HFFc6 (cell line): ENCODE data around the gene NDE1. TPM values are rescaled to one million over a fixed set of nuclear protein-coding genes. Genes with fewer than 3 reads are reported as not detected.
A peak's percentile ranks its signal among the peaks of the same experiment; 100 is the strongest.

Experiments
- DNase-seq: peaks from one replicate; pipeline ENCODE4 v3.0.0-alpha.2; 2018
- H3K27ac Mint-ChIP-seq: 2 replicates; pipeline ENCODE4 v1.8.0; 2020; ENCODE audit warnings: mild to moderate bottlenecking, mixed read lengths
- H3K27me3 Mint-ChIP-seq: 2 replicates; pipeline ENCODE4 v1.8.0; 2021; ENCODE audit warnings: mild to moderate bottlenecking, moderate library complexity, mixed read lengths; ENCODE audit not compliant: insufficient read depth
- H3K36me3 Mint-ChIP-seq: 2 replicates; pipeline ENCODE4 v1.8.0; 2021; ENCODE audit warnings: low read depth, mixed read lengths
- H3K4me1 Mint-ChIP-seq: 2 replicates; pipeline ENCODE4 v1.8.0; 2020; ENCODE audit warnings: low read depth, mixed read lengths
- H3K4me3 Mint-ChIP-seq: 2 replicates; pipeline ENCODE4 v1.8.0; 2020; ENCODE audit warnings: mild to moderate bottlenecking, moderate library complexity, mixed read lengths
- H3K9me3 Mint-ChIP-seq: 2 replicates; pipeline ENCODE4 v1.8.0; 2020; ENCODE audit warnings: mild to moderate bottlenecking, mixed read lengths
- total RNA-seq, 6 experiments: library from RNA; stranded (reverse); fragmentation: NEBNext Ultra II Directional; extraction: Animal tissue kit (Norgen Biotek cat#: 25700); gene quantifications; 2 replicates in 1 of 6; 3 replicates in 5 of 6; pipeline ENCODE4 v1.2.3, GENCODE V29; 2021
- TF ChIP-seq, protein P1 (sequence below): fragments of 200-600 bp; sonication (generic); IDR thresholded peaks from 2 replicates; pipeline ENCODE4 v1.5.0; 2021; ENCODE audit warnings: antibody characterized with exemption, mild to moderate bottlenecking

NDE1 gene
- total RNA-seq, 6 experiments from 2014 or later: 40.6 to 61.0 (median 58.2) TPM

DNA sequence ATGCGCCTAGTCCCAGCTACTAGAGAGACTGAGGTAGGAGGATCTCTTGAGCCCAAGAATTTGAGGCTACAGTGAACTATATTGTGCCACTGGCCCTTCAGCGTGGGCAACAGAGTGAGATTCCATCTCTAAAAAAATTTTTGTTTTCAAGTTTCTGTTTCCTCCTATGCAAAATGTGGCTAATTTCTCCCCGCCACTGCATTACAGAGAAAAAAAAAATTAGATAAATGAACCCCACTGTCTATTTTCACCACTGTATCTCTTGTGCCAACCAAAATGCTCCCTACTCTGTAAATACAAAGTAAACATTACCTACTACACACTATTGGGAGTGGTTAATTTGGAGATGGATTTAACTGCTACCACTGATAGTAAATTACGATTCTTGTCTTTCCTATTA is 9.1 kb upstream of the NDE1 start:
- Mint-ChIP-seq H3K36me3 (peaks cover 13% of the 10 kb centered on the region; the same call in 1 of the 2 replicates), H3K27me3 (peaks cover 2% of the 10 kb centered on the region; the same call in 1 of the 2 replicates), H3K4me1 (peaks cover 32% of the 10 kb centered on the region), H3K9me3 (no peaks in the 10 kb centered on the region), H3K4me3 (peak overlapping the region; percentile 92; the same call in 1 of the 2 replicates), H3K27ac (no peak overlapping the region)
- no peak for DNase-seq
- TF ChIP-seq, protein P1, sequence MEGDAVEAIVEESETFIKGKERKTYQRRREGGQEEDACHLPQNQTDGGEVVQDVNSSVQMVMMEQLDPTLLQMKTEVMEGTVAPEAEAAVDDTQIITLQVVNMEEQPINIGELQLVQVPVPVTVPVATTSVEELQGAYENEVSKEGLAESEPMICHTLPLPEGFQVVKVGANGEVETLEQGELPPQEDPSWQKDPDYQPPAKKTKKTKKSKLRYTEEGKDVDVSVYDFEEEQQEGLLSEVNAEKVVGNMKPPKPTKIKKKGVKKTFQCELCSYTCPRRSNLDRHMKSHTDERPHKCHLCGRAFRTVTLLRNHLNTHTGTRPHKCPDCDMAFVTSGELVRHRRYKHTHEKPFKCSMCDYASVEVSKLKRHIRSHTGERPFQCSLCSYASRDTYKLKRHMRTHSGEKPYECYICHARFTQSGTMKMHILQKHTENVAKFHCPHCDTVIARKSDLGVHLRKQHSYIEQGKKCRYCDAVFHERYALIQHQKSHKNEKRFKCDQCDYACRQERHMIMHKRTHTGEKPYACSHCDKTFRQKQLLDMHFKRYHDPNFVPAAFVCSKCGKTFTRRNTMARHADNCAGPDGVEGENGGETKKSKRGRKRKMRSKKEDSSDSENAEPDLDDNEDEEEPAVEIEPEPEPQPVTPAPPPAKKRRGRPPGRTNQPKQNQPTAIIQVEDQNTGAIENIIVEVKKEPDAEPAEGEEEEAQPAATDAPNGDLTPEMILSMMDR: no peak

DNA sequence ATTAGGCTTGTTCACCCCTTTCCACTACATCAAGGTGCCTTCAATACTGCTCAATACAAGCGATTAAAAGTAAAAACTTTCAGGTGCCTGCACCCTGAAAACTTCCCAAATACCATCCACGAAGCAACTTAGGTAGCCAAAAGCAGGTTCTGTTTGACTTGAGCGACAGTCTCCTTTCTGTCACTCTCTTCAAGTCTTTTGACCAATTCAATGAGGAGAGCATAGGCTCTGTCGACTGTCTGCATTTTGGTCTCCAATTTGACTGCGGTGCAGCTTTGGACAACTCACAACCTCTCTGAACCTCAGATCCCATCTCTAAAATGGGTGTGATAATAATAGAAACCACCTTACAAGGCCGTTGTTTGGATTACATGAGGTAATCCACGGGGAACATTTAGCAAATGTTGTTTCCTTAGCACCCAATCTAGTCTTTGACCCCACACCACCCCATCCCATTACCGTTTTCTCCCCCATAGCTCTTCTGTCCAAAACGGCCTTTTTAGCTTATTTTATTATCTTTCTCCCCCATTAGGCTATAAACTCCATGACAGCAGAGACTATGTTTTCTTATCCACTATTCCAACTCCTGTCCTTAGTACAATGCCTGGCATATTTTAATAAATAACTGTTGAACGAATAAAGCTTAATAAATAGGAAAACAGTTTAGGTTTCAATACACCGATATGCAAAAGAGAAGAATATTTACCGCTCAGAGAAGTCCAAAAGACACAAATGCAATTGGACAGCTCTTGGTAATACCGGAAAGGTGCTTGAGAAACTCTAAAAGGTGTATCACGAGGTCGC is 8.1 kb upstream of the NDE1 start:
- peaks cover 2% of the 10 kb centered on the region; the same call in 1 of the 2 replicates for H3K27me3 Mint-ChIP-seq
- TF ChIP-seq, protein P1: no peak
- H3K4me3 Mint-ChIP-seq: peak overlapping the region; percentile 92
- H3K27ac Mint-ChIP-seq: peak overlapping the region; percentile 98
- peaks cover 34% of the 10 kb centered on the region for H3K4me1 Mint-ChIP-seq
- H3K36me3 Mint-ChIP-seq: peaks cover 11% of the 10 kb centered on the region; the same call in 1 of the 2 replicates
- no peak for DNase-seq
- H3K9me3 Mint-ChIP-seq: no peaks in the 10 kb centered on the region

DNA sequence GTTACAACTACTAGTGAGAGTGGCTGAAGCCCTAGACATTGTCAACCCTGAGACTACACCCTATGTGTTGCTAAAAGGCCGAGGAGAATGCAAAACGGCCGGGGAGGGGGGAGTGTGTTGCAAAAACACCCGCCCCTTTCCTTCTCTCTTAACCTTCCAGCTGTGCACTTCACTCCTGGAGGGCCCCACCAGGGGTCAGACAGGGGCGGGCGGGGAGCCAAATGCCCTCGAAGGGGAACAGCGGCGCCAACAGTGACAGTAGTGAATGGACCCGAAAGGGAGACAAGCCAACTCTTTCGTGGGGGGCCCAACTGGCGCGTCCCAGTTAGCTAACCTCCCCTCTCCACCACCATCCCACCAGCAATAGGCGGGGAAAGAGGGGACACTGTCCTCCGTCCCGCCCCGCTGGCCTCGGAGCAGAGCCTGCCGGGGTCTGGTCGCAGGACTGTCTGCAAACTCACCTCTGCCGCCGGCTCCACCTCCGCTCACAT is 7.4 kb upstream of the NDE1 start:
- H3K9me3 Mint-ChIP-seq: no peaks in the 10 kb centered on the region
- H3K27me3 Mint-ChIP-seq: peaks cover 2% of the 10 kb centered on the region; the same call in 1 of the 2 replicates
- peaks cover 41% of the 10 kb centered on the region for H3K4me1 Mint-ChIP-seq
- TF ChIP-seq, protein P1: peak; percentile 67
- H3K27ac Mint-ChIP-seq: peak overlapping the region; percentile 98
- peak overlapping the region; percentile 92 for H3K4me3 Mint-ChIP-seq
- peak; percentile 29 for DNase-seq
- H3K36me3 Mint-ChIP-seq: peaks cover 11% of the 10 kb centered on the region; the same call in 1 of the 2 replicates

DNA sequence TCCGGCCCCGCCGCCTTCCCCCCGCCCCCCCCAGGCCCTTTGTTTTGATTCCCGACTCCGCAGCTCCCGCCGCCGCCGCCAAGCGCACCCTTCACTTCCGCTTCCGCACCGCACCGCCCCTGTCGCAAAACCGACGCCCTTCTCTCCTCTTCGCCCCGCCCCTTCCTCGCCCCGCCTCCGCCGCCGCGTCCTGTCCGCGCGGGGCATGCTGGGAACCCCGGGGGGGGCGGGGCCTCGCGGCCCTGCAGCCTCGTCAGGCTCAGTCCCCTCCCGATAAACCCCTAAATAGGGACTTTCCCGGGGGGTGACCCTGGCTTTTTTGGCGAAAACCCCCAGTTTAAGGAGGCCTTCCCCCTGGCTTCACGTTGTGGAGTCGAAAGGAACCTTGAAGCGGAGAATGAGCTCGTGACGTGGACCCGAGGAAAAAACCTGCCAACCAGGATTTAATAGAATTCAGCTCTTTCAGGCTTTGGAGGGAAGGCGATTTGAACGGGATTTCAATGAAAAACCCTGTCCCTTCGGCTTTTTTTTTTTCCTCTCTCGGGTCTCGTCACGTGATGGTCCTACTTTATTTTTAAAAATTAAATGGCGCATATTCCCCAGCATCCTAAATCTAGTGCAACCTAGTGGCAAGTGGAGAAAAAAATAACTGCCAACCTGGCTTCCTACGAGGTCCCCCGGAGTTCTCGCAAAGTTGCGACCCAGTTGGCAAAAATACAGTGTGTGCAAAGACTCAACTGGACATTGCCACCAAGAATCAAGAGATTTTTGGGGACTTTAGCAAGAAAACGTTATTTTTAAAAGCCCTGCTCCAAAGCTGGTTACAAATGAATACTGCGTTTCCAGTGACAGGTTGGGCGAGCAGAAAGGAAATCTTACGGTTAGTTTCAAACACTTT is 6.7 kb upstream of the NDE1 start, which contains the start of gene MARF1:
Gene MARF1, minus strand, starts transcription at position 107 of the 898 bp plus-strand sequence. CDS start 3,921 bp downstream, outside the sequence.
- peak; percentile 93 for DNase-seq
- peak within 1 kb of the TSS; percentile 98 for H3K27ac Mint-ChIP-seq
- TF ChIP-seq, protein P1: peak; percentile 72

DNA sequence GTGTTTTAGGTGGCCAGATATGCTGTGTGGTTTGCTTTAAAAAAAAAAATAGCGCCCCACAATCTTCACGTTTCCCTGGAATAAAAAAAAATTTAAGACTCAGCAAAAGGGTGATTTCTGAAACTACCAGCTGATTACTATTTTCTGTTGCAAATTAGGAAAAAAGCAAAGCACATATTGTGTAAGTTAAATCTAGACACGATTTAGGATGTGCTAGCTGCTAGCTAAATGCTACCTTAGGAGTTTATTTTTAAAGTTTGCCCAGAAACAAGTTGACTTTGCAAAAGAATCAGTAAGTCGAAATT is 6.1 kb upstream of the NDE1 start:
- Mint-ChIP-seq H3K4me3 (peak overlapping the region; percentile 92), H3K27ac (peak overlapping the region; percentile 98), H3K9me3 (no peaks in the 10 kb centered on the region), H3K36me3 (peaks cover 2% of the 10 kb centered on the region; the same call in 1 of the 2 replicates), H3K4me1 (peaks cover 49% of the 10 kb centered on the region), H3K27me3 (peaks cover 2% of the 10 kb centered on the region; the same call in 1 of the 2 replicates)
- TF ChIP-seq, protein P1: no peak
- DNase-seq: no peak

More for the DNA sequence above, 6.7 kb upstream of the NDE1 start, which contains the start of gene MARF1:
- H3K4me3 Mint-ChIP-seq: peak within 1 kb of the TSS; percentile 92
- peaks cover 8% of the 10 kb centered on the region; the same call in 1 of the 2 replicates for H3K36me3 Mint-ChIP-seq
- peaks cover 2% of the 10 kb centered on the region; the same call in 1 of the 2 replicates for H3K27me3 Mint-ChIP-seq
- peaks cover 47% of the 10 kb centered on the region for H3K4me1 Mint-ChIP-seq
- H3K9me3 Mint-ChIP-seq: no peaks in the 10 kb centered on the region
